NB4 (cell line): ENCODE results near the gene IL23A.

Experiments
- DNase-seq: peaks from one replicate; pipeline ENCODE4 v3.0.0; 2010; ENCODE audit warnings: low read depth
- H3K4me3 ChIP-seq: one replicate; pipeline ENCODE4 v1.5.1; 2011; ENCODE audit warnings: mild to moderate bottlenecking, low read depth, low read length, moderate library complexity
- MAX ChIP-seq: IDR thresholded peaks from 2 replicates; pipeline ENCODE4 v1.6.1; 2011; ENCODE audit warnings: low read depth, low read length
- MYC ChIP-seq: IDR thresholded peaks from 2 replicates; pipeline ENCODE4 v1.6.1; 2011; ENCODE audit warnings: low read depth, low read length
- POLR2A ChIP-seq: IDR thresholded peaks from 2 replicates; pipeline ENCODE4 v1.6.1; 2011; ENCODE audit warnings: mild to moderate bottlenecking; ENCODE audit not compliant: insufficient read length; ENCODE audit errors: extremely low read depth
- TF ChIP-seq, protein P1 (sequence below): IDR thresholded peaks from one replicate; pipeline ENCODE4 v1.5.1; 2012; ENCODE audit warnings: low read depth, low read length

IL23A gene

GRCh38 chr12:56389412-56389811 is 50.7 kb downstream of the IL23A start:
- DNase-seq, result no peak
- TF ChIP-seq MAX (no peak), POLR2A (no peak), MYC (no peak)
- TF ChIP-seq, protein P1, sequence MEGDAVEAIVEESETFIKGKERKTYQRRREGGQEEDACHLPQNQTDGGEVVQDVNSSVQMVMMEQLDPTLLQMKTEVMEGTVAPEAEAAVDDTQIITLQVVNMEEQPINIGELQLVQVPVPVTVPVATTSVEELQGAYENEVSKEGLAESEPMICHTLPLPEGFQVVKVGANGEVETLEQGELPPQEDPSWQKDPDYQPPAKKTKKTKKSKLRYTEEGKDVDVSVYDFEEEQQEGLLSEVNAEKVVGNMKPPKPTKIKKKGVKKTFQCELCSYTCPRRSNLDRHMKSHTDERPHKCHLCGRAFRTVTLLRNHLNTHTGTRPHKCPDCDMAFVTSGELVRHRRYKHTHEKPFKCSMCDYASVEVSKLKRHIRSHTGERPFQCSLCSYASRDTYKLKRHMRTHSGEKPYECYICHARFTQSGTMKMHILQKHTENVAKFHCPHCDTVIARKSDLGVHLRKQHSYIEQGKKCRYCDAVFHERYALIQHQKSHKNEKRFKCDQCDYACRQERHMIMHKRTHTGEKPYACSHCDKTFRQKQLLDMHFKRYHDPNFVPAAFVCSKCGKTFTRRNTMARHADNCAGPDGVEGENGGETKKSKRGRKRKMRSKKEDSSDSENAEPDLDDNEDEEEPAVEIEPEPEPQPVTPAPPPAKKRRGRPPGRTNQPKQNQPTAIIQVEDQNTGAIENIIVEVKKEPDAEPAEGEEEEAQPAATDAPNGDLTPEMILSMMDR, result no peak
- no peak overlapping the region for H3K4me3 ChIP-seq
